Testis (tissue), 2 donors: Measurements from ENCODE around the gene UPK3B.
"Not testable (repeated sequence)": the region's sequence is repeated elsewhere in the genome, so short reads cannot be mapped to it uniquely, and the experiment has no call there.

ENCODE experiments used
- POLR2A ChIP-seq: fragments of 450-650 bp; IDR thresholded peaks from one replicate; pipeline ENCODE4 v1.6.1; 2017; ENCODE audit warnings: antibody characterized with exemption, mild to moderate bottlenecking, moderate library complexity
- TF ChIP-seq, protein P1 (sequence below), 3 experiments: fragments of 450-650 bp in 2 of 3; fragments of 200-600 bp in 1 of 3; sonication (generic) in 1 of 3; IDR thresholded peaks; one replicate each; pipeline ENCODE4 v1.5.1; 2016 to 2019; ENCODE audit warnings: antibody characterized with exemption in 3 of 3, mild to moderate bottlenecking in 2 of 3, moderate library complexity in 1 of 3

- not testable (repeated sequence) for TF ChIP-seq POLR2A
- TF ChIP-seq, protein P1, sequence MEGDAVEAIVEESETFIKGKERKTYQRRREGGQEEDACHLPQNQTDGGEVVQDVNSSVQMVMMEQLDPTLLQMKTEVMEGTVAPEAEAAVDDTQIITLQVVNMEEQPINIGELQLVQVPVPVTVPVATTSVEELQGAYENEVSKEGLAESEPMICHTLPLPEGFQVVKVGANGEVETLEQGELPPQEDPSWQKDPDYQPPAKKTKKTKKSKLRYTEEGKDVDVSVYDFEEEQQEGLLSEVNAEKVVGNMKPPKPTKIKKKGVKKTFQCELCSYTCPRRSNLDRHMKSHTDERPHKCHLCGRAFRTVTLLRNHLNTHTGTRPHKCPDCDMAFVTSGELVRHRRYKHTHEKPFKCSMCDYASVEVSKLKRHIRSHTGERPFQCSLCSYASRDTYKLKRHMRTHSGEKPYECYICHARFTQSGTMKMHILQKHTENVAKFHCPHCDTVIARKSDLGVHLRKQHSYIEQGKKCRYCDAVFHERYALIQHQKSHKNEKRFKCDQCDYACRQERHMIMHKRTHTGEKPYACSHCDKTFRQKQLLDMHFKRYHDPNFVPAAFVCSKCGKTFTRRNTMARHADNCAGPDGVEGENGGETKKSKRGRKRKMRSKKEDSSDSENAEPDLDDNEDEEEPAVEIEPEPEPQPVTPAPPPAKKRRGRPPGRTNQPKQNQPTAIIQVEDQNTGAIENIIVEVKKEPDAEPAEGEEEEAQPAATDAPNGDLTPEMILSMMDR (IDR thresholded peaks at IDR 0.05), result not testable (repeated sequence)
Measured at GRCh38 chr7:76465950-76466349, 44.4 kb upstream of the UPK3B start.
